Nucleus accumbens (tissue), 56 donors: ENCODE measurements around the gene GATA2.

Source experiments
- DNase-seq, 56 donors: peaks; one replicate each; lab custom pipeline; 2025; lab: John Stamatoyannopoulos, UW

The GATA2 gene

DNA sequence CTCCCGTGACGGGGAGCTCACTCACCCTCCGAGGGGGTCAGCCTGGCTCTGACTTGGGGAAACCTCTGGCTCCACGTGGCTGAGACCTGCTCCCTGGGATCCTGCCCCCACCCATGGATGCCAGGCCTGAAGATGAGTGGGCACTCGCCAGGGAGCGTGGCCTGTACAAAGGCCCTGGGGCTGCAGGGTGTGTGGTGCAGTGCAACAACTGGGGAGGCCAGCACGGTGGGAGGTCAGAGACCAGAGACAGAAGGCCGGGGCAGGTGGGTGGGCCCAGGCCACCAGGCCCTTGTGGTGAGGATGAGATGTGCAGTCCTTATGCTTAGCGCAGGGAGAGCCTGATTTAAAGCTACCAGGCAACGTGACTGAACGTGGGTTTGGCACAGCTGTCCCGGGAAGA, 31.3 kb downstream of the GATA2 start:
- DNase-seq: no peak

DNA sequence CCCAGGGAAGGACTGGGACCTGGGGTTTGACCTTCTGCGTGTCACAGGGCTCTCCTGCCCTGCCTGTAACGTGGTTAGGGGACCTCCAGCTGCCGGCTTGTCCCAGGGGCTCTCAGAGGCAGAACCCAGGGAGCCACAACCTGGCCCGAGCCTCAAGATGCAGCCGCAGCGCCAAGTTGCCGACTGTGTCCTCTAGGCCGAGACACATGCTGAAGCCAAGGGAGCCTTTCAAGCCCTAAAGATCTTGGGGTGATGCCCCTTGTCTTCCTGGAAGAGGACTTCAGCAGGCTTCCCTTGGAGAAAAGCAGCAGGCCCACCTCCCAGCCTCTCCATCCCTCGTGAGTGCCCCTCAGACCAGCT, 33.6 kb downstream of the GATA2 start:
- DNase-seq: no peak

DNA sequence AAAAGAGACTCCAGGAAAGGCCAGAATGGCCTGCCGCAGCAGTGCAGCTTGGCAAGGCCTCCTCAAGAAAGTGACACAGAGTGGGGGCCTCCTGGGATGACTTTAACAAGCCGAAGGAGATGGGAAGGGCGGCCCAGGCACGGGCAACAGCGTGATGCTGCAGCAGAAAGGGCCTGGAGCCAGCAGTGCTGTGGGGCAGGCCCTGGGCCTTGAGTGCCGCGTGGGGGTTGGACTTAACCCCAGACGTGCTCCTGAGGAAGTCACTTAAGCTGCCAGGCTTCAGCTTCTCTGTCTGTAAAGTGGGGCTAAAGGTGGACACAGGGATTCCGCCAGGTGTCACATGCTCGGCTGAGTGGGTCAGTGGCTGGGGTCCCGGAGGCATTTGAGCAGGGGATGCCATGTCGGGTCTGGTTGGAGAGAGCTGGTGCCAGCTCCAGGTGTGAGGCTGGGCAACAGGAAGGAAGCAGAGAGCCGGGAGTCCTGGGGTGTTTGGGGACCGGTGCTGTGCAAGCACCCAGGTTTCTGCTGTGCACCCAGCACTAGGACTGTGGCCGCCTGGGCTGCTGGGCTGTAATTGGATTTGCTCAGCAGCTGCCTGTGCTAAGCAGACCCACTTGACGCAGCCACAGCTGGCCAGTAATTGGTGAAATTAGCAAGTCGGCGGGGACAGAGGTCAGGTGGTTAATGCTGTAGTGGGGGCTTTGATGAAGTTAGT, 34.1 kb downstream of the GATA2 start:
- DNase-seq: no peak

DNA sequence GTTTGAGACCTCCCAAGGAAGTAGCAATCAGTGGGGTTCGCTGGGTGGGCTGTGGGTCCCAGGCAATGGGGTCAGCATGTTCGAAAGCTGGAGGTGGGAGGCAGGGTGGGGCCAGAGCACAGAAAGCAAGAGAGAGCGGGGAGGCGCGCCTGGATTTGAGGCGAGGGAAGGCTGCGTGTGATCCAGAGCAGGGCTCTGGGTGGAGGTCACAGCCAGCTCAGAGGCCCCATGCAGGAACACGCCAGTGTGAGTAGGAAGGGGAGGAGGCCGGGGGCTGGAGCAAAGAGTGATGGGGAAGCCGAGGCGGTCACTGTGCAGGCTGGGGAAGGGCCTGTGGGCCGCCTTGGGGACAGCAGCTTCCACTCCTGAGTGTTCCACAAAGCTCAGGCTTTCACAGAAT, 35.1 kb downstream of the GATA2 start:
- no peak for DNase-seq

DNA sequence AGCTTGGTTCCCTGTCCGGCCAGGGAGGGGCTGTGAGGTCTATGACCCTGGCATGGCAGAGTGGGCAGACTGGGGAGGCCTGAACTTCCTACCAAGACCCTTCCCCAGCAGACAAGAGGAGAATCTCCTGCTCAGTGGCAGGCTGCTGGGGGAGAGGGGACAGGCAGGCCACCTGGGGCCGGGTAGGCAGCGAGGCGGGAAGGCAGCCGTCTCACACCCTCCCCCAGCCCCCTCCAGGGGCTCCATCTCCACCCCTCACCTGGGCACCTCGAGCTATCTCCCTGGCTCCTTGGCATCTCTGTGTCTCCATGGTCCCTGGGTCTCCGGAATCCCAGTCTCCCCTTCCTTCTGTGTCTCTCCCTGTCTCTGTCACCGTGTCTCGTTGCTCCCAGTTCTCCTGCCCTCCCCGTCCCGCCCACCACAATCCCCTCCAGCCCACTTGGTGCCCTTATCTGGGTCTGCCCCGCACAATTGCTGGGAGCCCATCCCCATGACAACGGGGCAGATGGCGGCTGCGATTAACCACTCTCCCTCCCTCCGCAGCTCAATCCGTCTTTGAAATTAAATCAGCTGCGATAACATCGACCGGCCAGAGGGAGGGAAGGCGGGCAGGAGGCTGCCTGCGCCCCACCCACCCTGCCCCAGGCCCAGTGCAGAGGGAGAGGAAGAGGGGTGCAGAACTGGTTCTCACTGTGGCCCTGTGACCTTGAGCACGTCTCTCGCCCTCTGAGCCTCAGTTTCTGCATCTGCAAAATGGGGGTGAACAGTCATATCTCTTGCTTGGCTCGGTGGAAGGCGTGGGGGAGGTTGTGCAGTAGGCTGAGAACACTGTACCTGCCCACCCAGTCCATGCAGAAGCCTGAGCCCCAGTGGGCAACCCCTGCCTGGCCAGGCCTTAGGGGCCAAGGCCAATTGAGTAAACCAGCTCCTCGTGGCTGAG, 36.0 kb downstream of the GATA2 start:
- DNase-seq: no peak

DNA sequence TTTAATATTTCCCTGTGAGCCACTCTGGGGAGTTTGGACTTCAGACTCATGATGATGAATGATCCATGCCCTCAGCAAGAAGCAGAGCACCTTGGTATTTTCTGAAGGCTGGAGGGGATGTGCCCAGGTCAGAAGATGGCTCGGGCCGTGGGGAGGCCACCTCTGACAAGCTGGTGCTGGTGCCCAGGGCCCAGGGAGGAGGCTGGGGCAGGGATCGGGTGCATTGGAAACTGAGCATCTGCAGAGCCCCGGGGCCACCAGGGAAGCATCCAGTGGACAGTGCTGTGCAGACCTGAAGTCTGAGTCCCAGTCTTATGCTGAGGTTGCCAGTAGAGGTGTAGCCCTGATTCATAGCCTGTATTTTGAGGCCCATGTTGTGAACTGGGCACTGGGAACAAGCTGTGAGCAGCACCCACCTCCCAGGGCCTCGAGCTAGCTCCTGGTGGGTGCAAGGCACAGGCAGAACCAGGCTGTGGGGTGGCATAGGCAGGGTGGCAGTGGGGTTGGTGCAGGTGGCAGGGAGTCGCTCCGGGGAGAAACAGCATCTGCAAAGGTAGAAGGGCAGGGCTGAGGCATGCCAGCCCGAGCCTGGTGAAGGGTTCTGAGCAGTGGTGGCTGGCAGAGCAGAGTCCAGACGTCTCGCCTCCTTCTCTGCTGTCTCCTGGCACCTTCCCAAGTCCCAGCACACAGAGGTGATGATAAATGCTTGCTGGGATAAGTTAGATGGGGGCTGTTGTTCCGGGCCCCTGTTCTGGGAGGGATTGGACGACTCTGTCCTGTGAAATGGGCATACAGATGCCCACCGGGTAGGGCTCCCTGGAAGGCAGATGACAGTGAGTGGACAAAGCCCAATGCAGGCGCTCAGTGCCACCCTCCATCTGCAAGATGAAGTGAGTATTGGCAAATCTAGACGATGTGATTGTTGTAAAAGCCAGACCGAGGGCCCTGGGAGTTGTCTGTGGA, 36.9 kb downstream of the GATA2 start:
- no peak for DNase-seq

DNA sequence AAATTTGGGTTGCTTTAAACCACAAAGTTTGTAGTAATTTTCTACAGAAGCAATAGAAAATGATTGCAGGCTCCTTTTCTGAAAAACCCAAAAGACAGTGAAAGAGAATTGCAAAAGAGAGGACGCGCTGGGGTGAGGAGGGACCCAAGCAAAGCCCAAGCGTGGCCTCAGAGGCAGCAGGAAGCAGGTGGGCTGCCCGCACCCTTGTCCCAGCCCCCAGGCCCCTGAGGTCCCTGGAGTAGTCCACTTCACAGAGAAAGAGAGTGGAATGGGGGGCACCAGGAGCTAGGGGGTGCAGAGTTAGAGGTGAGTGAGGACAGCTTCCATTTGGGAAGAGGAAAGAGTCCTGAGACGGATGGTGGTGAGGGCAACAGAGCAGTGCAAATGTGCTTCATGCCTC, 37.9 kb downstream of the GATA2 start:
- DNase-seq: no peak

DNA sequence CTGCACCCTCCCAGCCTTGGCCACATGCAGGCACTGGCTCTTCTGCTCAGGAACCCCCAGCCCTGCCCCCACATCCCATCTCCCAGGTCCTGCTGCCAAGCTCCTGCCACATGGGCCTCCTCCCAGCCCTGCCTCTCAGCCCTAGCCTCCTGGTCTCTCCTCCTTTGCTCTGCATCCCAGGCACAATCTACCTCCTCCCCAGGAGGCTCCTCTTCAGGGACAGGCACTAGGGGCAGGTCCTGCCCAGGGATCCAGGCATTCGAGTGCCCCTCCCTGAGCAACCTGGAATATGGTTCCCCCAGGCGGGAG, 38.7 kb downstream of the GATA2 start:
- no peak for DNase-seq

DNA sequence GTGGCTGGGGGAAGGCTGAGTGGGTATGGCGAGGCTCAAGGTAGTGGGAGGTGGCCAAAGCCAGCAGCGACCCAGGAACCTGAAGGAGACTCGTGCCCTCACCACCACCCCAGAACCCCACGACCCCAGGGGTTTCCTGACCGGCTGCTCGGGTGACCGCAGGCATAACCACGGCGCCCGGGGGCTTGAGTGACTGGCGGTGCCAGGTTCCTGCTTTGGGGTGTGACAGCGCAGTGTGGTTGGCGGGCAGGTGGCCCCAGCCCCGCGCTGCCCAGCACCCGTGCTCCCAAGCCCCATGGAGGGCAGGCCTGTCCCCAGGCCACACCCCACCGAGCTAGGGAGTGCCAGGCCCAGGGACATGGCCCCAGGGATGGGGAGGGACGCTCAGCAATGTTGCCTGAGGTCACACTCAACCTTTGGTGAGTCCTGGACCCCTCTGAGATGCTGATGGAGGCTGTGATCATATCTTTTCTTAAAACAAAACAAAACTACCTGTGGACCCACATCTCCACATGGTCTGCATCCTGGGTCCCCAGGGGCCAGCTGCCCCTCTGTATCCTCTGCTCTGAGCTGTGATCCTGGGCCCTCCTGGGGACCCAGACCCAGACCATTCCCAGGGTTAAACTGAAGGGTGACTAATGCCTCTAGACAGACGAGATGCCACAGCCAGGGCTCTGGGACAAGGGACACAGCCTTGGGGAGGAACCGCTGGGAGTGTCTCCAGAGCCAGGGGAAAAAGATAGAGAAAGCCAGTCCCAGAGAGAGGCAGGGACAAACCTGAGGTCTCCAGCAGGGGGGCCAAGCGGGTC, 39.3 kb downstream of the GATA2 start:
- no peak for DNase-seq

DNA sequence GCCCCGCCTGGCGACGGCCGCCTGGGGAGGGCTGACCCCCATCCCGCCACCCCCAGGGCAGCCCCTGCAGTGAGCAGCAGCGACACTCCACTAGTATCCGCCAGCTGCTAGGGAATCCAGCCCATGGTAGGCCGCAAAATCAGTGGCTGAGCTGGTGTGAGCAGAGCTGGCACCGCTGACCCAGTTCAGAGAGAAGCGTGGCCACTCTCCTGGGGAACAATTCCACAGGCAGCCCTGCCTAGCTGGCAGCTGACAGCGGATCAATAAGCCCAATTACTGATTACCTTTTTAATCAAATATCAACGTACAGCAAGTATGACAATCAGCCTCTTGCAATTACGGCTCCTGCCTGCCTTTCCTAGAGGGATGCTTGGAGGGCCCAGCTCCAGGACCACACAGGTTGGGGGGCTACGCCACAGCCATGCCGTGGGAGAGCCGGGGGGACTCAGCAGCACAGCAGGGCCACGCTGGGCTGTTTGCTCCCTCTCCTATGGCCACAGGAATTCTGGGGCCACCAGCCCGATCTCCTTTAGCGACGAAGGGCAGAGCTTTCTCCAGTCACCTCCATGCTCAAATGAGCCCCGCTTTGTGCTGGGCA, 40.2 kb downstream of the GATA2 start:
- no peak for DNase-seq

DNA sequence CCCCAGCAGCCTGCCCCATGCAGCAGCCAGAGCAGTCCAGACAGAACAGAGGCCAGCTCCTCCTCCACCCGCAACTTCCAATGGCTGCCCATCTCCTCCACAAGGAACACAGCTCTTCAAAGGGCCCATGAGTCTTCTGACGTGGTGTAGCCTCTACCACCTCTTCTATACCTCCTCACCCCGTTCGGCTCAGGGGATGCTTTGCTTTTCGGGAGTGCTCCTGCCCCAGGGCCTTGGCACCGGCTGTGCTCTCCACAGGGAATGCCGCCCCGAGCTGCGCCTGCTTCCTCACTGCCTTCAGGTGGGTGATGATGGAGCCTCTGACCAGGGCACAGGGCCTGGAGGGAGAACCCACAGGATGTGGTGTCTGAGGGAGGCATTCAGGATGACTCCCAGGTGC, 40.9 kb downstream of the GATA2 start:
- DNase-seq: no peak

DNA sequence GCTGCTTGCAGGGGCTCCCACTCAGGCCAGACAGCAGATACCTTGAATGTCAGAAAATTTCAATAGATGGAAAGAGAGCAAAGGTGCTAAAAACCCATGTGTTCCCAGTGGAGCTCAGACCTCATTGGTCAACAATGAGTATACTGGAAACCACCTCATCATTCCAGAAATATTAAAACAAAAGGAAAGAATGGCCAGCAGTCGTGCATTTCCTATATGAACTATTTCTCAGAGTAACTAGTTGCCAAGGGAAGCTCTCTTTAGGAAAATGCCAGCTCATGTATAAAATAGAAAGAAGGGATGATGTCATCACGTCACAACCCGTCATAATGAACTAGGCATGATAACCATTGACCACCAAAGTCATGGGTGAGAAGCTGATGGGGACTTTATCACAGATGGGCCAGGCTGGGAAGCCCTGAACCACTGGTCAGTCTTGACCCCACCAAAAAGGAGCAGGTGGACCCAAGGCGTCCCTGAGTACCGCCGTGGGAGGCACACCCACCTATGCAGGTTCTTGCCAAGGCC, 43.8 kb downstream of the GATA2 start:
- no peak for DNase-seq

DNA sequence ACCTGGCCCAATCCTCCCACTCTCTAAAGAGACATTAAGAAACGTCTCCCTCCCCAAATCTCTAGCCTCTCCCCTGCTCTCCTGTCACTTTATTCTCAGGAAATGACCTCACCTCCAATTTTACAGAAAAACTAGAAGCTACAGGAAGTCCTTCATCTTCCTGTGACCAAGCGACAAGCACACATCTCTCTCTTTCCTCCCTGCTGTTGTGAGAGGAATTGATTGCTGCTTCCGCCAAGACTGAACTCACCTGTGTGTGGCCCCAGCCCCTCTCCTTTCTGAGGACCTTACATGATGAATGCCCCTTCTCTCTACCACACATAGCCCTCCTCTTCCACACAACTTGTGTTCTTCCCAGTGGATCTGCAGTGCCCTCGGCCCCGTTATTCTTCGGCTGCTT, 44.5 kb downstream of the GATA2 start:
- DNase-seq: no peak

DNA sequence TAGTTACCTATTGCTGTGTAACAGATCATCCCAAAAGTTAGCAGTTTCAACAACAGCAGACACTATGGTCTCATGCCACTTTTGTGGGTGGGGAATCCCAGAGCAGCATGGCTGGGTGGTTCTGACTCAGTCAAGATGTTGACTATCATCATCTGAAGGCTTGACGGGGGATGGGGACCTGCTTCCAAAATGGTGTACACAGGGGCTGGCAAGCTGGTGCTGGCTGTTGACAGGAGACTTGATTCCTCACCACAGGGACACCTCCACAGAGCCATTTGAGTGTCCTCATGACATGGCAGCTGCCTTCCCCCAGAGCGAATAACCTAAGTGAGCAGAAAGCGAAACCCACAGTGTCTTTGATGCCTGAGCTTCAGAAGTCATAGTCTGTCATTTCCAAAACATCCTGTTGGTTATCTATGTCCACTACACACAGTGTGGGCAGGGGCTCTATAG, 45.4 kb downstream of the GATA2 start:
- no peak for DNase-seq

DNA sequence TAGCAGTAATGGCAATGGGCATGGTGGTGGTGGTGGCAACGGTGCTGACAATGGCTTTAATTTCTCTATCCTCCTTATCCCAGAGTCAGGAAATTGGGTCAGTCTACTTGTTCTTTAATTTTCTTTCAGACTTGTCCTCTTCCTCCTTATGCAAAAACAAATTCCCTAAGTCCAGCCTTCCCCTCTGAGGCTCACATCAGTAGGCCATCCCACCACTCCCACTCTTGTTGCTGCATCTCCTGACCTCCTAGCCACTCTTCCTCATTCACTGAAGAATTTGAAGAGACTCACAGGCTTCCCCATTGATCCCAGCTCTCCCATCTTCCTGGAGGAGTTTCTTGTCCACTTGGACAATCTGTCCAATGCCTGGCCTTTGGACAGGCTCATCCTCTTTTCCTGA, 46.2 kb downstream of the GATA2 start:
- no peak for DNase-seq

DNA sequence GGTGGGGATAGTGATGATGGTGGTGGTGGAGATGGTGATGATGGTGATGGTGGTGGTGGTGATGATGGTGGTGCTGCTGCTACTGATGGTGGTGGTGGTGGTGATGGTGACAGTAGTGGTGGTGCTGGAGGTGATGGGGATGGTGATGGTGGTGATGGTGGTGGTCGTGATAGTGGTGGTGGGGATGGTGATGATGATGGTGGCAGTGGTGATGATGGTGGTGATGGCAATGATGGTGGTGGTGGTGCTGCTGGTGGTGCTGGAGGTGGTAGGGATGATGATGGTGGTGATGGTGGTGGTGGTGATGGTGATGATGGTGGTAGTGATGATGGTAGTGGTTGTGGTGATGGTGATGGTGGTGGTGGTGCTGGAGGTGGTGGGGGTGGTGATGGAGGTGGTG, 47.6 kb downstream of the GATA2 start:
- DNase-seq: no peak

DNA sequence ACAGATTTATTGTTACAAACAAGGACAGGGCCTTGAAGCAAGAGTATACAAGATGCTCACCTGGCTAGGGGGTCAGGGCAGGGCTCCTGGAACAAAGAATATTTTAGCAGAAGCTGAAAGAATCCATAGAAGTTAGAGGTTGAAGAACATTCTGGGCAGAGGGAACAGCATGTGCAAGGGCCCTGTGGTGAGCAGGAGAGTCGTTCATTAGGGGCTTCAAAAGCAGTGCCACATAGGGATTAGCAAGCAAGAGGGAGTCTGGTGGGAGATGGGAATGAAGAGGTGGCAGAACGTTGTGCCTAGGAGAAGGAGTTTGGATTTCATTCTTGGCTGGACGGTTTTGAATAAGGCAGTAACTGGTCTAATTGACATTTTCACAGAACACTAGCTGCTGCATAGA, 49.2 kb downstream of the GATA2 start:
- no peak for DNase-seq

DNA sequence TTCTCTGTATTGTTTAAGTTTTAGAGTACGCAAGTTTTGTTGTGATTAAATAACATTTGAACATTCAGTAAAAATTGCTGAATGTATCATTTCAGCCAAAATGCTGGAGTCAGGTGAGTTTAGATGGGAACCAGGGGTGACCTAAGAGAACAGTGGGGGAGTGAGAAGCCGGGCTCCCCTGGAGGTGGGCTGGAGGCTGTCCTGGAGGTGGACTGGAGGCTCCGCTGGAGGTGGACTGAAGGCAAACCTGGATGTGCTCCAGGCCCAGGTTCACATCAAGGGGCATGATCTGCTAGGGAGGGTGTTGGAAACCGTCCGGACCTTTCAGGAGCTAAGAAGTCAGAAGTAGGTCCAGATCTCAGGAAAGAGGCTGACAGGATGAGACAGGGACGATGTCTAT, 50.1 kb downstream of the GATA2 start:
- DNase-seq: no peak

DNA sequence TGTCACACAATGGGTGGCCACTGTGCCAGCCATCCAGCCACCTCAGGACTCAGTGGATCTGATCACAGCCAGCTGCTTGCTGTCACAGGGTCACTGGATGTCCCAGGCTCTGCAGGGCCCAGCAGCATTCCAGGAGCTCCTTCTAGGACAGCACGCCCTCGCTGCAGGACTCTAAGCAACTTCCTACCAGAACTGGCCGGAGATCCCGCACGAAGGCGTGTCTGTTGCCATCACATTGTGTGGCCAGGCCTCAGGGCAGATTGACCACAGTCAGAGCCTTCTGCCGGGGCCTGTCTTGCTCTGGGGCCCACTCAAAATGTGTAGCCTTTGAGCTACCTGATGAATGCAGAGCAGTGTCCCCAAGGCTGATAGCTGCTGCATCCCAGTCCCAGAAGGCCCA, 50.9 kb downstream of the GATA2 start:
- no peak for DNase-seq

DNA sequence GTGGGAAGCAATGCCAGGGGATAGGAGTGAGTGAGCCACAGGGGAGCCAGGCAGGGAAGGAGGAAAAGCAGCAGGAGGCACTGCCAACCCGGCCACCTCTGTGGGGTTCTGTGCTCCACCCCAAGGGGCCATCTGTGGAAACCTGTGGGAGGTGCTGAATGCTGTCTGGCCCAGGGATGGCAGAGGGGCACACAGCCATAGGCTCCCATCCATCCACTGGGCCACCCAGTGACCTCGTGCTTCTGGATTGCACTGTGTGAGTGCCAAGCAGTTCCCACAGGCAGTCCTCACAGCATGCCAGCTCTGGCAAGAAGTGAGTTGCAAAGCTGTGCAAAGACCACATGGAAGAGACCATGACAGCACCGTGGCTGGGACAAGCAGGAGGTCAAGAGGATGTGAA, 53.8 kb downstream of the GATA2 start:
- no peak for DNase-seq
